SK-N-SH treated with all-trans-retinoic acid at 6 μM for 48 hours (cell line): ENCODE measurements around the gene ZNF174.

ENCODE experiments used
- ATAC-seq: fragments of 200-7000 bp; cut with Tn5 transposase; 3 replicates; pipeline ENCODE4 v1.9.1; 2020; ENCODE audit warnings: mild to moderate bottlenecking, moderate library complexity
- ARNTL ChIP-seq: fragments of 450-650 bp; formaldehyde crosslinking; IDR thresholded peaks from 2 replicates; pipeline ENCODE4 v1.5.0; 2020; ENCODE audit warnings: low read depth, mild to moderate bottlenecking, moderate library complexity, borderline replicate concordance
- CREB5 ChIP-seq: fragments of 250-450 bp; sonication (Bioruptor Pico); IDR thresholded peaks from 2 replicates; pipeline ENCODE4 v1.5.1; 2020; ENCODE audit warnings: low read depth, mild to moderate bottlenecking, moderate library complexity
- CSDC2 ChIP-seq: fragments of 250-450 bp; sonication (Bioruptor Pico); IDR thresholded peaks from 2 replicates; pipeline ENCODE4 v1.5.0; 2020; ENCODE audit warnings: mild to moderate bottlenecking, moderate library complexity
- ESRRG ChIP-seq: fragments of 250-450 bp; sonication (Bioruptor Pico); IDR thresholded peaks from 2 replicates; pipeline ENCODE4 v1.6.1; 2021; ENCODE audit warnings: mild to moderate bottlenecking
- ISL1 ChIP-seq: fragments of 250-450 bp; sonication (Bioruptor Pico); IDR thresholded peaks from 2 replicates; pipeline ENCODE4 v2.1.2; 2022; ENCODE audit warnings: mild to moderate bottlenecking, moderate library complexity
- OSR1 ChIP-seq: fragments of 250-450 bp; sonication (Bioruptor Pico); IDR thresholded peaks from 2 replicates; pipeline ENCODE4 v1.8.0; 2022; ENCODE audit warnings: moderate library complexity, mild to moderate bottlenecking, inconsistent platforms
- PPARA ChIP-seq: fragments of 250-450 bp; sonication (Bioruptor Pico); IDR thresholded peaks from 2 replicates; pipeline ENCODE4 v1.5.0; 2020; ENCODE audit warnings: mild to moderate bottlenecking, borderline replicate concordance
- RARB ChIP-seq: fragments of 250-450 bp; sonication (Bioruptor Pico); IDR thresholded peaks from 2 replicates; pipeline ENCODE4 v1.8.0; 2021; ENCODE audit warnings: mild to moderate bottlenecking, moderate library complexity
- TCF4 ChIP-seq: fragments of 250-450 bp; sonication (Bioruptor Pico); IDR thresholded peaks from 2 replicates; pipeline ENCODE4 v1.8.0; 2021; ENCODE audit warnings: mild to moderate bottlenecking, moderate library complexity, borderline replicate concordance
- TOX ChIP-seq: fragments of 250-450 bp; sonication (Bioruptor Pico); IDR thresholded peaks from 2 replicates; pipeline ENCODE4 v1.8.0; 2021; ENCODE audit warnings: mild to moderate bottlenecking, moderate library complexity, borderline replicate concordance
- ZFP3 ChIP-seq: fragments of 250-450 bp; sonication (Bioruptor Pico); IDR thresholded peaks from 2 replicates; pipeline ENCODE4 v1.5.0; 2020; ENCODE audit warnings: mild to moderate bottlenecking, moderate library complexity
- ZFP30 ChIP-seq: fragments of 450-650 bp; formaldehyde crosslinking; IDR thresholded peaks from 2 replicates; pipeline ENCODE4 v1.5.0; 2022; ENCODE audit warnings: mild to moderate bottlenecking, moderate library complexity
- ZNF565 ChIP-seq: fragments of 450-650 bp; formaldehyde crosslinking; conservative IDR thresholded peaks from 2 replicates; pipeline ENCODE4 v1.5.0; 2020; ENCODE audit warnings: low read depth, mild to moderate bottlenecking, moderate library complexity
- ZNF70 ChIP-seq: fragments of 450-650 bp; formaldehyde crosslinking; IDR thresholded peaks from 2 replicates; pipeline ENCODE4 v1.5.0; 2020; ENCODE audit warnings: mild to moderate bottlenecking, moderate library complexity
- TF ChIP-seq, protein P1 (sequence below): fragments of 250-450 bp; sonication (Bioruptor Pico); IDR thresholded peaks from 2 replicates; pipeline ENCODE4 v1.5.1; 2021; ENCODE audit warnings: mild to moderate bottlenecking, moderate library complexity
- TF ChIP-seq, protein P2 (sequence below): fragments of 250-450 bp; sonication (Bioruptor Pico); IDR thresholded peaks from 2 replicates; pipeline ENCODE4 v1.8.0; 2021; ENCODE audit warnings: low read depth, mild to moderate bottlenecking, moderate library complexity, borderline replicate concordance
- TF ChIP-seq, protein P3 (sequence below): fragments of 250-450 bp; sonication (Bioruptor Pico); IDR thresholded peaks from 2 replicates; pipeline ENCODE4 v1.5.0; 2020; ENCODE audit warnings: mild to moderate bottlenecking, moderate library complexity
- TF ChIP-seq, protein P4 (sequence below): fragments of 250-450 bp; sonication (Bioruptor Pico); IDR thresholded peaks from 2 replicates; pipeline ENCODE4 v1.8.0; 2020; ENCODE audit warnings: mild to moderate bottlenecking, moderate library complexity, borderline replicate concordance

ZNF174 gene

DNA sequence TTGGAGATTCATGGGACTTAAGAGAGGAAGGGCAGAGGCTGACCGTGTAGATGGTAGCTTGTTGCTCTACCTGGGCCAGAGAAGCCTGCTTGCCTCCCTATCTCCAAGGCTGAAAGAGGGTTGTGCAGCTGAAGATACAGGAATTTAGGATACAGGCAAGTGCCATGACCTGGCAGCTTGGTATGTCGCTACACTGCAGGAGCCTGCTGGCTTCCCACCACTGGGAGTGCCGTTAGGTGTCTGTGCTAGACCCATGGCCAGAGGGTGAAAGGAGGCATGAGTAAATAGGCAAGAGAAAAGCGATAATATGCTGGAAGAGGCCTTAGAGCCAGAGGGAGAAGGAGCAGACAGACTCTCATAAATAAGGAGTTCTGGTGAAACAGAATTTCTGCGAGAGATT is 53.1 kb downstream of the ZNF174 start:
- TF ChIP-seq, protein P1, sequence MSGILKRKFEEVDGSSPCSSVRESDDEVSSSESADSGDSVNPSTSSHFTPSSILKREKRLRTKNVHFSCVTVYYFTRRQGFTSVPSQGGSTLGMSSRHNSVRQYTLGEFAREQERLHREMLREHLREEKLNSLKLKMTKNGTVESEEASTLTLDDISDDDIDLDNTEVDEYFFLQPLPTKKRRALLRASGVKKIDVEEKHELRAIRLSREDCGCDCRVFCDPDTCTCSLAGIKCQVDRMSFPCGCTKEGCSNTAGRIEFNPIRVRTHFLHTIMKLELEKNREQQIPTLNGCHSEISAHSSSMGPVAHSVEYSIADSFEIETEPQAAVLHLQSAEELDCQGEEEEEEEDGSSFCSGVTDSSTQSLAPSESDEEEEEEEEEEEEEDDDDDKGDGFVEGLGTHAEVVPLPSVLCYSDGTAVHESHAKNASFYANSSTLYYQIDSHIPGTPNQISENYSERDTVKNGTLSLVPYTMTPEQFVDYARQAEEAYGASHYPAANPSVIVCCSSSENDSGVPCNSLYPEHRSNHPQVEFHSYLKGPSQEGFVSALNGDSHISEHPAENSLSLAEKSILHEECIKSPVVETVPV (CRISPR knock-in tag) = no peak
- TF ChIP-seq, protein P2, sequence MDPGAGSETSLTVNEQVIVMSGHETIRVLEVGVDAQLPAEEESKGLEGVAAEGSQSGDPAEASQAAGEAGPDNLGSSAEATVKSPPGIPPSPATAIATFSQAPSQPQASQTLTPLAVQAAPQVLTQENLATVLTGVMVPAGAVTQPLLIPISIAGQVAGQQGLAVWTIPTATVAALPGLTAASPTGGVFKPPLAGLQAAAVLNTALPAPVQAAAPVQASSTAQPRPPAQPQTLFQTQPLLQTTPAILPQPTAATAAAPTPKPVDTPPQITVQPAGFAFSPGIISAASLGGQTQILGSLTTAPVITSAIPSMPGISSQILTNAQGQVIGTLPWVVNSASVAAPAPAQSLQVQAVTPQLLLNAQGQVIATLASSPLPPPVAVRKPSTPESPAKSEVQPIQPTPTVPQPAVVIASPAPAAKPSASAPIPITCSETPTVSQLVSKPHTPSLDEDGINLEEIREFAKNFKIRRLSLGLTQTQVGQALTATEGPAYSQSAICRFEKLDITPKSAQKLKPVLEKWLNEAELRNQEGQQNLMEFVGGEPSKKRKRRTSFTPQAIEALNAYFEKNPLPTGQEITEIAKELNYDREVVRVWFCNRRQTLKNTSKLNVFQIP (CRISPR knock-in tag) = no peak
- TF ChIP-seq CREB5 (CRISPR knock-in tag) (no peak), ZNF70 (CRISPR knock-in tag) (no peak), ESRRG (CRISPR knock-in tag) (no peak), PPARA (CRISPR knock-in tag) (no peak), ARNTL (no peak), ISL1 (CRISPR knock-in tag) (no peak), TOX (CRISPR knock-in tag) (no peak), TCF4 (no peak), ZNF565 (no peak), ZFP3 (no peak), CSDC2 (no peak)
- TF ChIP-seq, protein P3, sequence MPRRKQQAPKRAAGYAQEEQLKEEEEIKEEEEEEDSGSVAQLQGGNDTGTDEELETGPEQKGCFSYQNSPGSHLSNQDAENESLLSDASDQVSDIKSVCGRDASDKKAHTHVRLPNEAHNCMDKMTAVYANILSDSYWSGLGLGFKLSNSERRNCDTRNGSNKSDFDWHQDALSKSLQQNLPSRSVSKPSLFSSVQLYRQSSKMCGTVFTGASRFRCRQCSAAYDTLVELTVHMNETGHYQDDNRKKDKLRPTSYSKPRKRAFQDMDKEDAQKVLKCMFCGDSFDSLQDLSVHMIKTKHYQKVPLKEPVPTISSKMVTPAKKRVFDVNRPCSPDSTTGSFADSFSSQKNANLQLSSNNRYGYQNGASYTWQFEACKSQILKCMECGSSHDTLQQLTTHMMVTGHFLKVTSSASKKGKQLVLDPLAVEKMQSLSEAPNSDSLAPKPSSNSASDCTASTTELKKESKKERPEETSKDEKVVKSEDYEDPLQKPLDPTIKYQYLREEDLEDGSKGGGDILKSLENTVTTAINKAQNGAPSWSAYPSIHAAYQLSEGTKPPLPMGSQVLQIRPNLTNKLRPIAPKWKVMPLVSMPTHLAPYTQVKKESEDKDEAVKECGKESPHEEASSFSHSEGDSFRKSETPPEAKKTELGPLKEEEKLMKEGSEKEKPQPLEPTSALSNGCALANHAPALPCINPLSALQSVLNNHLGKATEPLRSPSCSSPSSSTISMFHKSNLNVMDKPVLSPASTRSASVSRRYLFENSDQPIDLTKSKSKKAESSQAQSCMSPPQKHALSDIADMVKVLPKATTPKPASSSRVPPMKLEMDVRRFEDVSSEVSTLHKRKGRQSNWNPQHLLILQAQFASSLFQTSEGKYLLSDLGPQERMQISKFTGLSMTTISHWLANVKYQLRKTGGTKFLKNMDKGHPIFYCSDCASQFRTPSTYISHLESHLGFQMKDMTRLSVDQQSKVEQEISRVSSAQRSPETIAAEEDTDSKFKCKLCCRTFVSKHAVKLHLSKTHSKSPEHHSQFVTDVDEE = no peak
- TF ChIP-seq, protein P4, sequence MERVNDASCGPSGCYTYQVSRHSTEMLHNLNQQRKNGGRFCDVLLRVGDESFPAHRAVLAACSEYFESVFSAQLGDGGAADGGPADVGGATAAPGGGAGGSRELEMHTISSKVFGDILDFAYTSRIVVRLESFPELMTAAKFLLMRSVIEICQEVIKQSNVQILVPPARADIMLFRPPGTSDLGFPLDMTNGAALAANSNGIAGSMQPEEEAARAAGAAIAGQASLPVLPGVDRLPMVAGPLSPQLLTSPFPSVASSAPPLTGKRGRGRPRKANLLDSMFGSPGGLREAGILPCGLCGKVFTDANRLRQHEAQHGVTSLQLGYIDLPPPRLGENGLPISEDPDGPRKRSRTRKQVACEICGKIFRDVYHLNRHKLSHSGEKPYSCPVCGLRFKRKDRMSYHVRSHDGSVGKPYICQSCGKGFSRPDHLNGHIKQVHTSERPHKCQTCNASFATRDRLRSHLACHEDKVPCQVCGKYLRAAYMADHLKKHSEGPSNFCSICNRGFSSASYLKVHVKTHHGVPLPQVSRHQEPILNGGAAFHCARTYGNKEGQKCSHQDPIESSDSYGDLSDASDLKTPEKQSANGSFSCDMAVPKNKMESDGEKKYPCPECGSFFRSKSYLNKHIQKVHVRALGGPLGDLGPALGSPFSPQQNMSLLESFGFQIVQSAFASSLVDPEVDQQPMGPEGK (CRISPR knock-in tag) = no peak
- no peak for ATAC-seq

DNA sequence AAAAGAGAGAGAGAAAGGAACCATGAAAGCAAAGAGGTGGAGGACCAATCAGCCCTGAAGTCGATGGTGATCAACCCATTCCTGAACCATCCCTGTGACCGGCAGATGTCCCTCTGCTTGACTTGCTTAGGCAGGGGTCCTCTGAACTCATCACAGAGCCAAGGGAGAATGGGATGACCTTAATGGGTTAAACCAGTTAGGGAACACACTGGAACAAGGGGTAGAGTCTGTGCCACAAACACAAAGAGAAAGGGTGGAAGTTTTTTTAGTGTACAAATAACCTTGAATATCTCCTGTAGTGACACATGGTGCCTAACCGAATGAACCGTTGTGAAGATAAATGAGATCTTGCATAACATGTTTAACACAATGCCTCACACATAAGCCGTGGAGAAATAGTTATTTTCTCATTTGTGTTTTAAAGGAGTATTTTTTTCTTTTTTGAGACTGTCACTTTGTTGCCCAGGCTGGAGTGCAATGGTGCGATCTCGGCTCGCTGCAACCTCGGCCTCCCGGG is 53.7 kb downstream of the ZNF174 start:
- TF ChIP-seq, protein P4 (CRISPR knock-in tag) = no peak
- no peak for ATAC-seq

DNA sequence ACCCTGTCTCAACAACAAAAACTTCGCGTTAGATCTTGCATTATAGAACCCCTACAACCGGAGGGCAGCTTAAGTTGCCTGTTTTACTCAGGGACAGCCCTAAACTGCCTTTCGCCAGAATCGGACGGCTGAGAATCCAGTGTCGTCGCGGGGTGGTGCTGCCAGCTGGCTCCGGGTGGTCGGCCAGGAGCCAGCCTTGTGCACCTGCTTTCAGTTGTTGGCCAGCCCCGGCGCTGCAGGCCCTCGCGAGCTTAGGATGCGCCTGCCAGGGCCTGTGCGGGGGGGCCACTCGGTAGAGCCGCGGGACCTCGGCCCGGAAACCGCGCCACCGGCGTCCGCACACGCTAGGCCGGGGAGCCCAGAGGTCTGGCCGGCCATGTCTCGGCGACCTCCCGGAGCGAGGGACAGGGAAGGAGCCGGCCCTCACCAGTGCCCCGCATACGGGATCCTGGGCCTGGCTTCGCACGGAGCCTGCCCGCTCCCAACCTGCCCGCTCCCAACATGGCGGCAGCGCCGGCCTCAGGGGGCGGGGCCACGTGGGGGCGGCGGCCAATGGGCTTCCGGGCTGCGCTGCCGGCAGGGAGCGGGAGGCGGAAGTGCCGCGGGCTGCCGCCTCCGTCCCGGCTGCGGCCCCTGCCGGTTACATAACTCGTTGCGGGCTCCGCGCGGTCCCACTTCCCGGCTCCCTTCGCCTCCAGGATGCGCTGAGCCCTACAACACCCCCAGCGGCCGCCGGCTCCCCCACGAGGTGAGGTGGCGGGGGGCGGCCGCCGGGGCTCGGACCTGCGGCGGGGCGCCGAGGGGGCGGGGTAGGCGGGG is 56.6 kb downstream of the ZNF174 start:
- peak; percentile 95 for ATAC-seq
- no peak for TF ChIP-seq ZNF565
- no peak for TF ChIP-seq OSR1 (CRISPR knock-in tag)
- TF ChIP-seq CSDC2 = no peak
- TF ChIP-seq, protein P4 (CRISPR knock-in tag) = peak; percentile 76; the same call in 1 of the 2 replicates
- no peak for TF ChIP-seq ZFP30 (CRISPR knock-in tag)
- no peak for TF ChIP-seq RARB (CRISPR knock-in tag)
- TF ChIP-seq, protein P3 = peak; percentile 9; the same call in 1 of the 2 replicates
- TF ChIP-seq ISL1 (CRISPR knock-in tag) = no peak
- no peak for TF ChIP-seq CREB5 (CRISPR knock-in tag)
